GM23338 (cell line): ENCODE results near the gene LPP. TPM values are rescaled to one million over a fixed set of nuclear protein-coding genes. Genes with fewer than 3 reads are reported as not detected.

Experiments used
- ATAC-seq: fragments of 200-7000 bp; cut with Tn5 transposase; 3 replicates; pipeline ENCODE4 v1.9.1; 2020
- DNase-seq: peaks from one replicate; pipeline ENCODE4 v3.0.0-alpha.2; 2015; ENCODE audit warnings: low spot score
- H2AFZ ChIP-seq: fragments of 200-600 bp; sonication (generic); 2 replicates; pipeline ENCODE4 v1.8.0; 2016; ENCODE audit warnings: antibody characterized with exemption, mild to moderate bottlenecking, moderate library complexity
- H3F3A ChIP-seq: fragments of 200-600 bp; sonication (generic); replicated peaks from 2 replicates; pipeline ENCODE4 v1.8.0; 2017; ENCODE audit warnings: antibody characterized with exemption, mixed run types, low read depth
- H3K27ac ChIP-seq: fragments of 200-600 bp; sonication (generic); 2 replicates; pipeline ENCODE4 v1.6.1; 2016; ENCODE audit warnings: low read depth
- H3K27me3 ChIP-seq: fragments of 200-600 bp; sonication (generic); 2 replicates; pipeline ENCODE4 v1.8.0; 2016; ENCODE audit warnings: mild to moderate bottlenecking, mixed run types, moderate library complexity; ENCODE audit not compliant: insufficient read depth
- H3K36me3 ChIP-seq: fragments of 200-600 bp; sonication (generic); 2 replicates; pipeline ENCODE4 v1.8.0; 2016; ENCODE audit warnings: mild to moderate bottlenecking; ENCODE audit not compliant: insufficient read depth
- H3K4me1 ChIP-seq: fragments of 200-600 bp; sonication (generic); 2 replicates; pipeline ENCODE4 v1.8.0; 2016; ENCODE audit warnings: mild to moderate bottlenecking, moderate library complexity; ENCODE audit not compliant: insufficient read depth
- H3K4me2 ChIP-seq: fragments of 200-600 bp; sonication (generic); 2 replicates; pipeline ENCODE4 v1.7.1; 2017; ENCODE audit warnings: mixed run types
- H3K4me3 ChIP-seq: fragments of 200-600 bp; sonication (generic); 2 replicates; pipeline ENCODE4 v1.6.1; 2016; ENCODE audit warnings: mixed run types
- H3K79me2 ChIP-seq: fragments of 200-600 bp; sonication (generic); replicated peaks from 2 replicates; pipeline ENCODE4 v1.8.0; 2017; ENCODE audit warnings: mild to moderate bottlenecking; ENCODE audit not compliant: insufficient read depth
- H3K9me2 ChIP-seq: fragments of 200-600 bp; sonication (generic); 2 replicates; pipeline ENCODE4 v1.8.0; 2017; ENCODE audit not compliant: insufficient read depth
- H4K20me1 ChIP-seq: fragments of 200-600 bp; sonication (generic); replicated peaks from 2 replicates; pipeline ENCODE4 v1.8.0; 2017; ENCODE audit warnings: mild to moderate bottlenecking; ENCODE audit not compliant: insufficient read depth
- H3K27ac Mint-ChIP-seq: 2 replicates; pipeline ENCODE4 v1.8.0; 2020; ENCODE audit warnings: inconsistent platforms, mild to moderate bottlenecking, moderate library complexity, mixed read lengths
- H3K27me3 Mint-ChIP-seq: 3 replicates; pipeline ENCODE4 v1.8.0; 2022; ENCODE audit warnings: low read depth, mild to moderate bottlenecking, moderate library complexity, mixed read lengths, inconsistent platforms; ENCODE audit not compliant: insufficient read depth, poor library complexity
- H3K36me3 Mint-ChIP-seq: 3 replicates; pipeline ENCODE4 v1.8.0; 2021; ENCODE audit warnings: low read depth, mild to moderate bottlenecking, inconsistent platforms, moderate library complexity, mixed read lengths
- H3K4me1 Mint-ChIP-seq: 3 replicates; pipeline ENCODE4 v1.8.0; 2020; ENCODE audit warnings: mild to moderate bottlenecking, inconsistent platforms, mixed read lengths
- H3K4me3 Mint-ChIP-seq: 3 replicates; pipeline ENCODE4 v1.8.0; 2021; ENCODE audit warnings: moderate library complexity, mild to moderate bottlenecking, inconsistent platforms, mixed read lengths
- H3K9me3 Mint-ChIP-seq: 3 replicates; pipeline ENCODE4 v1.8.0; 2020; ENCODE audit warnings: moderate library complexity, mild to moderate bottlenecking, inconsistent platforms, mixed read lengths
- CREB1 ChIP-seq: fragments of 250-450 bp; sonication (Bioruptor Pico); IDR thresholded peaks from 2 replicates; pipeline ENCODE4 v1.5.0; 2020; ENCODE audit warnings: low read depth, mild to moderate bottlenecking, moderate library complexity
- CTCF ChIP-seq, 2 experiments: fragments of 200-600 bp in 1 of 2; sonication (generic) in 1 of 2; conservative IDR thresholded peaks; 2 replicates each; pipeline versions ENCODE4 v1.5.1 to v1.6.1; 2016 to 2017; ENCODE audit warnings: antibody characterized with exemption in 2 of 2, low read depth in 2 of 2, mild to moderate bottlenecking in 2 of 2, moderate library complexity in 1 of 2
- EZH2 ChIP-seq: fragments of 200-600 bp; sonication (generic); IDR thresholded peaks from one replicate; pipeline ENCODE4 v1.8.0; 2017; ENCODE audit warnings: antibody characterized with exemption, mild to moderate bottlenecking, low read depth; ENCODE audit not compliant: unreplicated experiment
- EZH2phosphoT487 ChIP-seq: fragments of 200-600 bp; sonication (generic); IDR thresholded peaks from one replicate; pipeline ENCODE4 v1.8.1; 2018; ENCODE audit warnings: antibody characterized with exemption; ENCODE audit not compliant: unreplicated experiment
- JUNB ChIP-seq: IDR thresholded peaks from one replicate; pipeline ENCODE4 v1.6.1; 2016; ENCODE audit warnings: antibody characterized with exemption; ENCODE audit not compliant: unreplicated experiment
- NANOG ChIP-seq: IDR thresholded peaks from 2 replicates; pipeline ENCODE4 v1.6.1; 2016; ENCODE audit warnings: antibody characterized with exemption, borderline replicate concordance
- POLR2AphosphoS5 ChIP-seq: IDR thresholded peaks from 2 replicates; pipeline ENCODE4 v1.6.1; 2016; ENCODE audit warnings: antibody characterized with exemption, low read depth
- REST ChIP-seq: IDR thresholded peaks from one replicate; pipeline ENCODE4 v1.6.1; 2018; ENCODE audit warnings: antibody characterized with exemption; ENCODE audit not compliant: unreplicated experiment
- STAT1 ChIP-seq: IDR thresholded peaks from one replicate; pipeline ENCODE4 v1.6.1; 2016; ENCODE audit warnings: antibody characterized with exemption; ENCODE audit not compliant: unreplicated experiment
- ZNF114 ChIP-seq: fragments of 250-450 bp; sonication (Bioruptor Pico); IDR thresholded peaks from 2 replicates; pipeline ENCODE4 v1.5.0; 2020; ENCODE audit warnings: mild to moderate bottlenecking, moderate library complexity
- ZNF331 ChIP-seq: fragments of 250-450 bp; sonication (Bioruptor Pico); IDR thresholded peaks from 2 replicates; pipeline ENCODE4 v1.5.0; 2020; ENCODE audit warnings: low read depth, mild to moderate bottlenecking, moderate library complexity
- polyA plus RNA-seq: library from polyadenylated mRNA; unstranded; fragments of >200 nt; fragmentation: Nextera tagmentation; extraction: Ambion mirVana; gene quantifications from 2 replicates; pipeline ENCODE4 v1.2.1, GENCODE V29; 2016
- total RNA-seq: library from RNA; depleted of rRNA; stranded (reverse); fragments of >200 nt; shearing (Covaris generic); gene quantifications from 2 replicates; pipeline ENCODE4 v1.2.3, GENCODE V29; 2014
- TF ChIP-seq, protein P1 (sequence below): IDR thresholded peaks from 2 replicates; pipeline ENCODE4 v1.6.1; 2016; ENCODE audit warnings: antibody characterized with exemption

Gene LPP
- total and polyA plus RNA-seq, 2 experiments from 2014 or later: 23.0 to 35.2 TPM

DNA sequence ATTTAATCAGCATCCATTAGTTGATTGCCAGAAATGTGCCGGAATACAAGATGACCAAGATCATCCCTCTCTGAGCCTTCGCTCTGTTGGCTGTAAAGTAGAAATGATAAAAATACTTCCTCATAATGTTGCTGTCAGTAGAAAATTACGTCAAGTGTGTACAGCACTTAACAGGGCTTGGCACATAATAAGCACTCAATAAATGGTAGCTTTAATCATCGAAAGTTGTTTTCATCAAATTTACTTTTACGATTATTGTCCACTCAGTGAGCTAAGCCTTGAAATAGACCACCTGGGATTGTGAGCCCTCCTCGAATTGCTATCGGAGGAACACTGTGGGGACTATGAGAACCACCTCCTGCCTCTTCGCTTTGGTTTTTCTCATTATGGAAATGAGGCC, 716.5 kb downstream of the LPP start (continued):
- TF ChIP-seq REST (no peak), ZNF331 (CRISPR knock-in tag) (no peak), CTCF (conservative IDR thresholded peaks at IDR 0.05; ENCODE audit: low read depth in 2 of 2) (no peak), ZNF114 (CRISPR knock-in tag) (no peak), STAT1 (no peak), CREB1 (CRISPR knock-in tag) (no peak), EZH2phosphoT487 (no peak), JUNB (no peak), NANOG (no peak)
- TF ChIP-seq, protein P1, sequence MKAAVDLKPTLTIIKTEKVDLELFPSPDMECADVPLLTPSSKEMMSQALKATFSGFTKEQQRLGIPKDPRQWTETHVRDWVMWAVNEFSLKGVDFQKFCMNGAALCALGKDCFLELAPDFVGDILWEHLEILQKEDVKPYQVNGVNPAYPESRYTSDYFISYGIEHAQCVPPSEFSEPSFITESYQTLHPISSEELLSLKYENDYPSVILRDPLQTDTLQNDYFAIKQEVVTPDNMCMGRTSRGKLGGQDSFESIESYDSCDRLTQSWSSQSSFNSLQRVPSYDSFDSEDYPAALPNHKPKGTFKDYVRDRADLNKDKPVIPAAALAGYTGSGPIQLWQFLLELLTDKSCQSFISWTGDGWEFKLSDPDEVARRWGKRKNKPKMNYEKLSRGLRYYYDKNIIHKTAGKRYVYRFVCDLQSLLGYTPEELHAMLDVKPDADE: no peak

DNA sequence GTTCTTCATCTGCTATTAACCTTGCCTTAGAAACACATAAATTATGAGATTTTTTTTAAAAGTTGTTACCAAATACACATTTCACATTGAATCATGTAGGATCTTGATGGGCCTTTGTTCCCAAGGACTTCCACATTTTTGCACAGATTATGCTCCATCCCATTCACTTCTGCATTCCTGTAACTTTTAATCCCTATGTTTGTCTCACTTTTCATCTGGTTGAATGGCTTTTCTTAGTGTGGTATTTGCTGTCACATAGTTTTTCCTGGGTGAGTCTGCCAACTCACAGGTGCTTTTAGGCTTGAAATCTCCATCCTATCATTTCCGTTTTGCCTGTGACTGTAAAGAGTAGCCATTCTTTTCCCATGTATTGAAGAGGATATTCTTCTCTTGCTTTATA, 720.6 kb downstream of the LPP start:
- DNase-seq: no peak
- Histone ChIP-seq H3K79me2 (no peaks in the 10 kb centered on the region), H3F3A (no peaks in the 10 kb centered on the region), H3K4me1 (no peaks in the 10 kb centered on the region), H3K27me3 (no peaks in the 10 kb centered on the region), H4K20me1 (no peaks in the 10 kb centered on the region), H3K27ac (no peak overlapping the region), H3K36me3 (no peaks in the 10 kb centered on the region), H2AFZ (no peak overlapping the region), H3K4me3 (no peak overlapping the region), H3K4me2 (no peak overlapping the region), H3K9me2 (no peaks in the 10 kb centered on the region)
- no peak overlapping the region for H3K4me3 Mint-ChIP-seq
- no peaks in the 10 kb centered on the region; the same call in 2 of the 3 replicates for H3K36me3 Mint-ChIP-seq
- no peaks in the 10 kb centered on the region for H3K27me3 Mint-ChIP-seq
- TF ChIP-seq CTCF (conservative IDR thresholded peaks at IDR 0.05; ENCODE audit: low read depth in 2 of 2): no peak
- no peak for TF ChIP-seq ZNF114 (CRISPR knock-in tag)
- TF ChIP-seq NANOG: no peak
- no peak for TF ChIP-seq STAT1
- TF ChIP-seq, protein P1: no peak
- no peak for TF ChIP-seq CREB1 (CRISPR knock-in tag)
- no peak for TF ChIP-seq EZH2
- TF ChIP-seq ZNF331 (CRISPR knock-in tag): no peak
- TF ChIP-seq POLR2AphosphoS5: no peak
- TF ChIP-seq REST: no peak
- H3K9me3 Mint-ChIP-seq: no peaks in the 10 kb centered on the region
- H3K27ac Mint-ChIP-seq: no peak overlapping the region
- no peaks in the 10 kb centered on the region for H3K4me1 Mint-ChIP-seq
- no peak for ATAC-seq
